OCI-M2 (cell line): ENCODE results near the gene SYT1.

ENCODE experiments used
- DNase-seq: peaks from one replicate; lab custom pipeline; 2025; ENCODE audit not compliant: unreplicated experiment; lab: John Stamatoyannopoulos, UW

SYT1 gene

DNA sequence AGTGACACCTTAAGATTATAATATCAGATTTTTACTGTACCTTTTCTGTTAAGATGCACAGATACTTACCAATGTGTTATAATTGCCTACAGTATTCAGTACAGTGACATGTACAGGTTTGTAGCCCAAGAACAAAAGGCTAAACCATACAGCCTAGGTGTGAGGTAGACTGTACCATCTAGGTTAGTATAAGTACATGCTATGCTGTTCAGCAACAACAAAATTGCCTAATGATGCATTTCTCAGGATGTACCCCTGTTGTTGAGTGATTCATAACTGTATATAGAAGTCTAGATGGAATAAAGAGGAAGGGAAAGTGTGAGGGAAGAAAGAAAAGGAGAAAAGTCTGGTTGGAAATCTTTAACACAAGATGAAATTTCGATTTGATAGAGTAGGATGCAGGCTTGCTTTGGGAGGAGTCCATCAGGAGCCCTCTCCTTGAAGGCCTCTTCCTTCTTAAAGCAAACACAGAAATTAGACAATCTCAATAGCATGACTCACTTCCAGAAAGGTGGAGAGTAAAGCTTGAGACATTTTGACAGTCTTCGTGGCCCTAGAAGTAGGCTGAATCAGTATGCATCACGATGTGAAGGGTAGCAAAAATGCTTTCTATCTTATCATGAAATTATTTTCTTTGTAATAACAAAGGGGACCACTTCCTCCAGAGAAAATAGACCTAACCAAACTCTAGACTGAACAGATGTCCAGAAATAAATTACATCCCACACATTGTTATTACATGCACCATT lies 191.5 kb downstream of the SYT1 start:
- no peak for DNase-seq

GRCh38 chr12:79056775-79057174 lies 192.2 kb downstream of the SYT1 start:
- DNase-seq = no peak

- no peak for DNase-seq
Measured at GRCh38 chr12:79057540-79057939, 193.0 kb downstream of the SYT1 start.

GRCh38 chr12:79058342-79058741 lies 193.8 kb downstream of the SYT1 start:
- DNase-seq = no peak

DNA sequence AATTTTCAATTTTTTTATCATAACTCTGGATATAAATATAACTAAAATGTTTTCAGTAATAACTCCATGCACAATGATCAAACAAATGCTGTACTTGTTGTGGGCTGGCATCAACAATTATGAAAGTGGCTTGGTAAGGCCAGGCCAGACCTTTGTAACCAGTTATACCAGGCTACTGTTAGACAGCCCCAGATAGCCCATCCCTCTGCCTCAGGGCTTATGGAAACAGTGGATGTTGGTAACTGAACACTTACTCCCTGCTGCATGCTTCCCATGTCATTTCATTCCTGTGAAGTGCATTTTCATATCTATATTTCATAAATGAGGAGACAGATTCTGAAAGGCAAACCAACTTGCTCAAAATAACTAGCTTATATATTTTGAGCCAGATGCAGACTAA lies 195.0 kb downstream of the SYT1 start:
- DNase-seq = no peak

GRCh38 chr12:79063258-79063657 lies 198.7 kb downstream of the SYT1 start:
- DNase-seq = no peak

DNA sequence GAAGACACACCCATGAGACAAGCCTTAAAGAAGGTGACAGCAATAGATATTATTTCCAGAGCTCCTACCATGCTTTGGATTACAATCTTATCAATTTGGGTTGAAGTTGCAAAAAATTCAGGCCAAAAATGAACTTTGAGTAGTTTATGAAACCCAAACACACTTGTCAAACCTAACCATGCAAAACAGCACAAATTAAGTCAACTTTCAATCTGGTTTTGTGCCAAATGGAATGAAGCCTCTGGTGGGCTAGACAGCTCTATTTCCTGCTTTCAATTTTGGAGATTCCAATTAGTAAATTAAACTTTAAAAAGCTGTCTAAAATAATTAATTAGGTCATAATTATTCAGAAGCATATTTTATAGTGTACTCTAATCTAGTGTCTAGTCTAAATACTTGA lies 203.4 kb downstream of the SYT1 start:
- no peak for DNase-seq

- DNase-seq = no peak
Measured at GRCh38 chr12:79069009-79069408, 204.4 kb downstream of the SYT1 start.

DNA sequence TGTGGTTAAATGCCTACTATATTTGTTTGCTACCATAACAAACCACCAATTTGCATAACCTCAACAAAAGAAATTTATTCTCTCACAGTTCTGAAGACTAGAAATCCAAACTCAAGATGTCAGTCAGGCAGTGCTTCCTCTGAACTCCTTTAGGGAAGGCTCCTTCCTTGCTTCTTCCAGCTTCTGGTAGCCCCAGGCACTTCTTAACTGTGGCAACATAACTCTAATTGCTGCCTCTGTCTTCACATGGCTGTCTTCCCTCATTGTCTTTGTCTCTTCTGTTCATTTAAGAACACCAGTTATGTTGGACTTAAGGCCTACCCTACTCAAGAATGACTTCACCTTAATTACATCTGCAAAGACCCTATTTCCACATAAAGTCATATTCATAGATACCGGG lies 206.9 kb downstream of the SYT1 start:
- DNase-seq = no peak

GRCh38 chr12:79073506-79073905 lies 208.9 kb downstream of the SYT1 start:
- DNase-seq = no peak

DNA sequence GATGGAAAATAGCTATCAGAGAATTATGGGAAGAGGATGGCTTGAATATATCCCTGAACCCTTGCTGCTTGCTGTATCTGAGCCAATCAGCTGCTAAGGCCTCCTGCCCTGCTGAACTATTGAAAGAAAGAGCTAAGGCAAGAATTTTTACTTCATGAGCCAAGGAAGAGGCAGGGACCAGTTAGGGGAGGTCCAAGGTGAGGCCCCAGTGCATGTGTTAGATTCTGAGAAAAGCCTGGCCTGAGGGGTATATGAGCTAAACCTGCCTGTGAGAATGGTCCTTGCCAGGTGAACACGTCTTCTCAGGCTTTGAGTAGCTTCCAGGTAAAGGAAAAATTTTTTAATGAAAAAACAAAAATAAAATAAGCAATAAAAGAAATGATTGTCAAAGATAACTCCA lies 218.0 kb downstream of the SYT1 start:
- no peak for DNase-seq

DNA sequence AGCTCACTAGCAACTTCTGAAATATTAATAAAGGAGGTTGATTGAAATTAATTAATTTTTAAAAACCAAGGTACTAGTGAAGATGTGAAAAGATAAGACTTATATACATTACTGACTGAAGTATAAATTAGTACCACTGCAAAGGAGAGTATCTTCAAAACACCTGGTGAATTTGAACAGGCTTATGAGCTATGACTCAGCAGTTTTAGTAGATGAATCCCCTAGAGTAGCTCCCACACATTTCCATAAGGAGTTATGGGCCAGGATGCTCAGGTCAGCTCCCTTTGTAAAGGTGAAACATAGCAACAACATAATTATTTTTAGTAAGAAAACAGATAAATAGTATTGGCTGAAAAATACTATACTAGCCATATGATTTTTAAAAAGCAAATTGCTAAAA lies 218.6 kb downstream of the SYT1 start:
- DNase-seq = no peak

DNA sequence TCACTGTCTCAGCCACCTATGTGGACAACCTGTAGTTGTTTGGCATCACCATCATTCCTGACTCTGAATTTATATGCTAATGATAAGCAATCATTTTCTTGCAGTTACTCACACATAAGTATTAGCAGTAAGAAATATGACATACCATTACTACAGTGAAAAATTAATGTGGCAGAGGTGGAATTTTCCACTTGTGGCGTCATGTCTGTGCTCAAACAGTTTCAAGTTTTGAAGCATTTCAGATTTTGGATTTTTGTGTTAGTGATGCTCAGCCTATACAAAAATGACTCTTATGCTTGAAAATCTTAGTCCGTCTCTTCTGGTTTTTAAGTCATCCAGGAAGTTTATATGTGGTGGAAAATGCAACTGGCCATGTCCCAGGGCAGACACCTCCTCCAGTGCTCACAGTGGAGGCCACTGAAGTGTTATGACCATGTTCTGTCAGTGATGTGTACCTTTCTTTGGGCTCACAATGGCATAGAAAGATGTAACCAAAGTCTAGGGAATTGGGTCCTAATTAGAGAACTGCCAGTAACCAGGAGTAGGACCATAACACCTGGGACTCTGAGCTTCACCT lies 220.6 kb downstream of the SYT1 start:
- DNase-seq = no peak

DNA sequence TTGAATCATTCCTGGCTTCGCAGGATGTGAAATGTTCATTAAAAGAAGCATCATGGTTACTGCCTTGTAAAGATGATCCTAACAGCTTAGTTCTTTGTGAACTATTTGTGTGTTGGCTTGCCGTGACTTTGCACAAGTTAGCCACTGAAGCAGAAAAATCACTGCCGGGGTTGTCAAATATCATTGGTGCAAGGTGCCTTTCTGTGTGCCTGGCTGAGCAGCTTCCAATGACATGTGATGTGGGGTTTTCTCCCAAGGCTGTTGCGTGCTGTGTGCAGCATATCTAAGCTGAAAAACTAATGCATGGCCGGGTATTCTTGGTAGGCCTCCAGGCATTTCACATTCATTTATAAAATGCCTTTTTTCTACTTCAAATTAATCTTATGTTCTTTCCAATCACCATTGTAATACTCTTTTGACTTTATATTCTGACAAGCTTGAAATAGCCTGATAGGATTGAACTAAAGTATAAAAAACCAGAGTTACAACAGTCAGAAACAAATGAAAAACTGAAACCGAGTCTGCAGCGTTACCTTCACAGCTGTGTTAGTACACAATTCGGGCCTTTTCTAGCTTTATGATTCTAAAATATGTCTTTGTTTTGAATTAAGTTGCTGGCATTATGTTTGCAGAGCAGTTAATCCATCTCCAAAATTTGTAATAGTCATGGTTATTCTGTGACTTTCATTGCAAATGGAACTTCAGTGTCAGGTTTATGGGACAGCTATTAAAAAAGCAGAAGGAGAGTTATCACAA lies 222.1 kb downstream of the SYT1 start:
- no peak for DNase-seq

GRCh38 chr12:79098530-79098929 lies 234.0 kb downstream of the SYT1 start:
- no peak for DNase-seq

DNA sequence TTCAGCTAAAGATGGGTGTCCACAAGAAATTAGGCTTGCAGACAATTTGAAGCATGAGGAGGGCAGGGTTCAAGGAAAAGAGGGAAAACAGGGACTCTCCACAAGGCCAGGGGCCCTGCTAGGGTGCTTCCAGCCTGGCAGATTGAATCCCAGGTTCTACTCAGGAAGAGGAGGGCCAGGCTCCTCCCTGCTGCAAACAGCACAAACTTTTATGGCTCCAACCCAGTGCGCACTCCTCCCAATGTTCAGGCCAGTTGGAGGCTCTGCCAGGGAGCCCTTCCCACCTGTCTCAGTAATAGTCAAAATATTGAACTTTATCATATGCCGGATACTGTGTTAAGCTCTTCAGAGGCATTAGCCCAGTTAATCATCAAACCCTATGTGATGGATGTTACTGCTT lies 244.4 kb downstream of the SYT1 start:
- no peak for DNase-seq

GRCh38 chr12:79114896-79115295 lies 250.3 kb downstream of the SYT1 start:
- DNase-seq = no peak

DNA sequence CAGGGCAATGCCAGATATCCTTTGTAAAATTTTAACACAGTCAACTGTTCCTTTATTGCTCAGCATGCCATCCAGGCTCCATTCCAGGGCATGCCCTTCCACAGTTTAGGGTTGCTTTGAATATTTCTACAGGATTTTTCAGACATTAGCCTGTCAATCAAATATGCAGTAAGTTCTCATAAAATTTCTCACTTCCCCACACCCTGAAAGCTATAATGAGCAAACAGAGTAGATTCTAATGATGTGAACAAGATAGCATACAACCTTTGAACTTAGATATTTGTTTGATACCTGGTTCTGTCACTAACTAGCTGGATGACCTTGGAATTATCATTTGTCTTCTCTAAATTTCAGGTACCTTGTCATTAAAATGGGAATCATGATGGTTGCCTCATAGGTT lies 251.2 kb downstream of the SYT1 start:
- no peak for DNase-seq

DNA sequence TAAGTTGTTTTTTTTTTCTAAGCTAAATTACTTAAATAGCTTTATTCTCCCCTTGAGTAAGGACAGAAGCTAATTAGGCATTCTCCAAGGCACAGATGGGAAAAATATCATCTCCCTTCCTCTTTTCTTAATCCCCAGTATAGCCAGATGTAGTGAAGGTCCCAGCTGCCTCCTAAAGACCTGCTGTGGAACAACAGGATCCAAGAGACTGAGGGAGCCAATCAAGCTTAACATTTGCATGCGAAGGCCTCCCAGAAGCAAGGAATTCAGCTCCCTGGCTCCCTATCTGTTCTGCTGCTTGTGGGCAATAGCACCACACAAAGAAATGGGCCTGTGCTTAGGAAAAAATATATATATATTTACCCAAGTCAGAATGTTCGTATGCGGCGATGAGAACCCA lies 255.2 kb downstream of the SYT1 start:
- no peak for DNase-seq

- no peak for DNase-seq
Measured at GRCh38 chr12:79121486-79121885, 256.9 kb downstream of the SYT1 start.

DNA sequence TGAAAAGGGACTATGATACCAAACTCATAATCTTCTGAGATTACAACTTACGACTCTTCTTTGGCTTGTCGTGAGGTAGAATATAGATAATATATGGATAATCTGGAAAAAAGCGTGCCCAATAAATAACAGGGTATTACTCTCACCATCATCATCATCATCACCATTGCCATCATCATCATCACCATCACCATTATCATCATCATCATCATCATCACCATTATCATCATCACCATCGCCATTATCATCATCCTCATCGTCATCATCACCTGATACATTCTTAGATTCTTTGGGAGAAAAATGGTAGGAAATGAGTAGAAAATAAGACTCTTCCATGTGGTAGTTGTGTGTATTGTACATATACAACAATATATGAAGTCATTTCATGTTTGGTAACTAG lies 259.8 kb downstream of the SYT1 start:
- no peak for DNase-seq

- DNase-seq = no peak
Measured at GRCh38 chr12:79125358-79125757, 260.8 kb downstream of the SYT1 start.
